ENCODE measurements around the gene KRAS. TPM values are rescaled to one million over a fixed set of nuclear protein-coding genes. Genes with fewer than 3 reads are reported as not detected.

The KRAS gene
- total and polyA plus RNA-seq, 2 of the 13 experiments (the other 11 are each of a cell fraction or from before 2014, with no cell fraction given): 6.5 to 9.8 TPM

GRCh38 chr12:25253371-25254068 lies 2.8 kb upstream of the KRAS start:
- no peak overlapping the region for H3K9ac ChIP-seq (ENCODE audit: insufficient read depth, low read depth, low read length)
- FAIRE-seq (no peak), ATAC-seq (no peak), DNase-seq (ENCODE audit: low spot score) (no peak)
- H3K27me3 ChIP-seq (ENCODE audit: control insufficient read depth in 1 of 2, insufficient read depth in 2 of 2, low read length in 2 of 2): no peaks in the 10 kb centered on the region; a peak in 1 of 5 replicates
- no peak overlapping the region; the same call in 1 of the 2 replicates for H3K4me2 ChIP-seq (ENCODE audit: low read depth, low read length)
- no peaks in the 10 kb centered on the region for H4K20me1 ChIP-seq (ENCODE audit: insufficient read depth, low read length)
- no peak overlapping the region; a peak in 1 of 6 replicates for H3K4me3 ChIP-seq (replicated peaks in 1 of 3; ENCODE audit: insufficient read depth in 1 of 3, low read depth in 2 of 3, low read length in 3 of 3)
- POLR2A ChIA-PET: no interaction called here
- peaks cover 81% of the 10 kb centered on the region for H3K4me1 ChIP-seq (ENCODE audit: insufficient read depth, low read length)
- intact Hi-C loops (cut with micrococcal nuclease; ENCODE audit: unreplicated experiment) (loop anchor here (10.0 kb wide), 1 partner anchor 81 kb away; no protein-coding TSS in a partner anchor), in situ Hi-C loops (cut with HindIII; ENCODE audit: extremely low pct_ligation_motif_present, low pct_unique_long_range_greater_than_20kb) (no loop called here)
- CTCF ChIA-PET (ENCODE audit: low intra/inter-chr PET ratio, low total read pairs): no interaction called here
- H2AFZ ChIP-seq (ENCODE audit: low read length): no peak overlapping the region
- BruUV-seq (replicated peaks): no TSS peak
- WGBS (ENCODE audit: low lambda C conversion rate): 47% methylated on average over 5 of the region's 5 CpGs
- no peaks in the 10 kb centered on the region for H3K9me3 ChIP-seq (ENCODE audit: low read length)
- H3K79me2 ChIP-seq (ENCODE audit: insufficient read depth, low read length): peaks cover 11% of the 10 kb centered on the region
- no peak overlapping the region for H3K27ac ChIP-seq (ENCODE audit: extremely low read length, insufficient read depth, low read length)
- H3K36me3 ChIP-seq (replicated peaks in 1 of 2; ENCODE audit: control insufficient read depth in 1 of 2, insufficient read depth in 2 of 2, low read length in 2 of 2): no peaks in the 10 kb centered on the region; a peak in 1 of 5 replicates
- no peak for TF ChIP-seq DNMT3B (CRISPR knock-in tag; conservative IDR thresholded peaks at IDR 0.05)
- no peak for TF ChIP-seq ZNF768 (CRISPR knock-in tag; IDR thresholded peaks at IDR 0.05)
- TF ChIP-seq ZFP36L2 (CRISPR knock-in tag; IDR thresholded peaks at IDR 0.05): no peak
- TF ChIP-seq ZNF766 (CRISPR knock-in tag; IDR thresholded peaks at IDR 0.05; ENCODE audit: borderline replicate concordance): no peak
- TF ChIP-seq, protein P1, sequence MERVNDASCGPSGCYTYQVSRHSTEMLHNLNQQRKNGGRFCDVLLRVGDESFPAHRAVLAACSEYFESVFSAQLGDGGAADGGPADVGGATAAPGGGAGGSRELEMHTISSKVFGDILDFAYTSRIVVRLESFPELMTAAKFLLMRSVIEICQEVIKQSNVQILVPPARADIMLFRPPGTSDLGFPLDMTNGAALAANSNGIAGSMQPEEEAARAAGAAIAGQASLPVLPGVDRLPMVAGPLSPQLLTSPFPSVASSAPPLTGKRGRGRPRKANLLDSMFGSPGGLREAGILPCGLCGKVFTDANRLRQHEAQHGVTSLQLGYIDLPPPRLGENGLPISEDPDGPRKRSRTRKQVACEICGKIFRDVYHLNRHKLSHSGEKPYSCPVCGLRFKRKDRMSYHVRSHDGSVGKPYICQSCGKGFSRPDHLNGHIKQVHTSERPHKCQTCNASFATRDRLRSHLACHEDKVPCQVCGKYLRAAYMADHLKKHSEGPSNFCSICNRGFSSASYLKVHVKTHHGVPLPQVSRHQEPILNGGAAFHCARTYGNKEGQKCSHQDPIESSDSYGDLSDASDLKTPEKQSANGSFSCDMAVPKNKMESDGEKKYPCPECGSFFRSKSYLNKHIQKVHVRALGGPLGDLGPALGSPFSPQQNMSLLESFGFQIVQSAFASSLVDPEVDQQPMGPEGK (CRISPR knock-in tag; IDR thresholded peaks at IDR 0.05): no peak
- no peak for TF ChIP-seq RFXAP (CRISPR knock-in tag; IDR thresholded peaks at IDR 0.05; ENCODE audit: borderline replicate concordance)
- no peak for TF ChIP-seq JUNB (CRISPR knock-in tag; IDR thresholded peaks at IDR 0.05; ENCODE audit: borderline replicate concordance)
- TF ChIP-seq, protein P2, sequence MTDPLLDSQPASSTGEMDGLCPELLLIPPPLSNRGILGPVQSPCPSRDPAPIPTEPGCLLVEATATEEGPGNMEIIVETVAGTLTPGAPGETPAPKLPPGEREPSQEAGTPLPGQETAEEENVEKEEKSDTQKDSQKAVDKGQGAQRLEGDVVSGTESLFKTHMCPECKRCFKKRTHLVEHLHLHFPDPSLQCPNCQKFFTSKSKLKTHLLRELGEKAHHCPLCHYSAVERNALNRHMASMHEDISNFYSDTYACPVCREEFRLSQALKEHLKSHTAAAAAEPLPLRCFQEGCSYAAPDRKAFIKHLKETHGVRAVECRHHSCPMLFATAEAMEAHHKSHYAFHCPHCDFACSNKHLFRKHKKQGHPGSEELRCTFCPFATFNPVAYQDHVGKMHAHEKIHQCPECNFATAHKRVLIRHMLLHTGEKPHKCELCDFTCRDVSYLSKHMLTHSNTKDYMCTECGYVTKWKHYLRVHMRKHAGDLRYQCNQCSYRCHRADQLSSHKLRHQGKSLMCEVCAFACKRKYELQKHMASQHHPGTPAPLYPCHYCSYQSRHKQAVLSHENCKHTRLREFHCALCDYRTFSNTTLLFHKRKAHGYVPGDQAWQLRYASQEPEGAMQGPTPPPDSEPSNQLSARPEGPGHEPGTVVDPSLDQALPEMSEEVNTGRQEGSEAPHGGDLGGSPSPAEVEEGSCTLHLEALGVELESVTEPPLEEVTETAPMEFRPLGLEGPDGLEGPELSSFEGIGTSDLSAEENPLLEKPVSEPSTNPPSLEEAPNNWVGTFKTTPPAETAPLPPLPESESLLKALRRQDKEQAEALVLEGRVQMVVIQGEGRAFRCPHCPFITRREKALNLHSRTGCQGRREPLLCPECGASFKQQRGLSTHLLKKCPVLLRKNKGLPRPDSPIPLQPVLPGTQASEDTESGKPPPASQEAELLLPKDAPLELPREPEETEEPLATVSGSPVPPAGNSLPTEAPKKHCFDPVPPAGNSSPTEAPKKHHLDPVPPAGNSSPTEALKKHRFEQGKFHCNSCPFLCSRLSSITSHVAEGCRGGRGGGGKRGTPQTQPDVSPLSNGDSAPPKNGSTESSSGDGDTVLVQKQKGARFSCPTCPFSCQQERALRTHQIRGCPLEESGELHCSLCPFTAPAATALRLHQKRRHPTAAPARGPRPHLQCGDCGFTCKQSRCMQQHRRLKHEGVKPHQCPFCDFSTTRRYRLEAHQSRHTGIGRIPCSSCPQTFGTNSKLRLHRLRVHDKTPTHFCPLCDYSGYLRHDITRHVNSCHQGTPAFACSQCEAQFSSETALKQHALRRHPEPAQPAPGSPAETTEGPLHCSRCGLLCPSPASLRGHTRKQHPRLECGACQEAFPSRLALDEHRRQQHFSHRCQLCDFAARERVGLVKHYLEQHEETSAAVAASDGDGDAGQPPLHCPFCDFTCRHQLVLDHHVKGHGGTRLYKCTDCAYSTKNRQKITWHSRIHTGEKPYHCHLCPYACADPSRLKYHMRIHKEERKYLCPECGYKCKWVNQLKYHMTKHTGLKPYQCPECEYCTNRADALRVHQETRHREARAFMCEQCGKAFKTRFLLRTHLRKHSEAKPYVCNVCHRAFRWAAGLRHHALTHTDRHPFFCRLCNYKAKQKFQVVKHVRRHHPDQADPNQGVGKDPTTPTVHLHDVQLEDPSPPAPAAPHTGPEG (CRISPR knock-in tag; IDR thresholded peaks at IDR 0.05): no peak
- TF ChIP-seq ZNF737 (CRISPR knock-in tag; IDR thresholded peaks at IDR 0.05; ENCODE audit: borderline replicate concordance): no peak
- TF ChIP-seq FOXC1 (CRISPR knock-in tag; IDR thresholded peaks at IDR 0.05; ENCODE audit: borderline replicate concordance): no peak
- TF ChIP-seq MBNL3 (CRISPR knock-in tag; conservative IDR thresholded peaks at IDR 0.05): no peak
- no peak for TF ChIP-seq SOX13 (IDR thresholded peaks at IDR 0.05)
- TF ChIP-seq SOX13 (CRISPR knock-in tag; conservative IDR thresholded peaks at IDR 0.05 in 1 of 2, IDR thresholded peaks at IDR 0.05 in 1 of 2): no peak
- no peak for TF ChIP-seq IRF2 (CRISPR knock-in tag; IDR thresholded peaks at IDR 0.05)
- no peak for TF ChIP-seq ZSCAN30 (CRISPR knock-in tag; IDR thresholded peaks at IDR 0.05)
